ENCODE results near the gene AGAP1.

GRCh38 chr2:235444101-235444597, 49.7 kb upstream of the AGAP1 start:
- no peak for TF ChIP-seq REST (IDR thresholded peaks at IDR 0.05; ENCODE audit: borderline replicate concordance)
- TF ChIP-seq CTCF (IDR thresholded peaks at IDR 0.05; ENCODE audit: poor library complexity, severe bottlenecking), result no peak
- no peak for TF ChIP-seq EP300 (conservative IDR thresholded peaks at IDR 0.05; ENCODE audit: poor library complexity, severe bottlenecking)
- TF ChIP-seq RAD21 (conservative IDR thresholded peaks at IDR 0.05), result no peak
- no peak for TF ChIP-seq EZH2 (IDR thresholded peaks at IDR 0.05; ENCODE audit: borderline replicate concordance, insufficient read depth, low read length, poor library complexity, severe bottlenecking)
- no peak for TF ChIP-seq TAF1 (IDR thresholded peaks at IDR 0.05; ENCODE audit: low read depth)
- TF ChIP-seq POLR2AphosphoS5 (IDR thresholded peaks at IDR 0.05), result no peak
- TF ChIP-seq MXI1 (conservative IDR thresholded peaks at IDR 0.05; ENCODE audit: poor library complexity, severe bottlenecking), result no peak

Data from neural cell (in vitro differentiated cells).